Urothelium cell line (cell line): Measurements from ENCODE around the gene RAPGEF5.

ENCODE experiments used
- DNase-seq: peaks from one replicate; pipeline ENCODE4 v3.0.0; 2011; ENCODE audit warnings: low spot score, mixed read lengths
- FAIRE-seq: peaks from 2 replicates; lab custom pipeline; 2011; peaks lifted over from hg19 to GRCh38; lab: Jason Lieb, UNC

The RAPGEF5 gene, protein sequence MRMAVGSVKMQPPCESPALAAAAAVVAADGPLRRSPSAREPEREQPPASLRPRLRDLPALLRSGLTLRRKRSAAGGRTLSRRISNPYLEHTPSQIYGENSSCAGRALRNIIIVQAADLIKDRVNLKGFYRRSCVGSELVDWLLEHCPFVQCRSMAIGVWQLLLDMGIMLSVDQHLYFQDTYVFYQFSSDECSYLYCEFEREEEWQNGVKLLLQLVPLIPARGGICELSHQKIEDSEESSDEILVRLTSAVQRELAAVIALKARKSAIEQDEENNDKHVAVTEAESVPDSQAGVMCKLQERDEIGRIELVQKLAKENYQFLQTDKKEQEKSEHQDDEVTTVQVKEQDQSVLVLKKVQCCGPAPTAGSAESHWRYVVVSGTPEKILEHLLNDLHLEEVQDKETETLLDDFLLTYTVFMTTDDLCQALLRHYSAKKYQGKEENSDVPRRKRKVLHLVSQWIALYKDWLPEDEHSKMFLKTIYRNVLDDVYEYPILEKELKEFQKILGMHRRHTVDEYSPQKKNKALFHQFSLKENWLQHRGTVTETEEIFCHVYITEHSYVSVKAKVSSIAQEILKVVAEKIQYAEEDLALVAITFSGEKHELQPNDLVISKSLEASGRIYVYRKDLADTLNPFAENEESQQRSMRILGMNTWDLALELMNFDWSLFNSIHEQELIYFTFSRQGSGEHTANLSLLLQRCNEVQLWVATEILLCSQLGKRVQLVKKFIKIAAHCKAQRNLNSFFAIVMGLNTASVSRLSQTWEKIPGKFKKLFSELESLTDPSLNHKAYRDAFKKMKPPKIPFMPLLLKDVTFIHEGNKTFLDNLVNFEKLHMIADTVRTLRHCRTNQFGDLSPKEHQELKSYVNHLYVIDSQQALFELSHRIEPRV

DNA sequence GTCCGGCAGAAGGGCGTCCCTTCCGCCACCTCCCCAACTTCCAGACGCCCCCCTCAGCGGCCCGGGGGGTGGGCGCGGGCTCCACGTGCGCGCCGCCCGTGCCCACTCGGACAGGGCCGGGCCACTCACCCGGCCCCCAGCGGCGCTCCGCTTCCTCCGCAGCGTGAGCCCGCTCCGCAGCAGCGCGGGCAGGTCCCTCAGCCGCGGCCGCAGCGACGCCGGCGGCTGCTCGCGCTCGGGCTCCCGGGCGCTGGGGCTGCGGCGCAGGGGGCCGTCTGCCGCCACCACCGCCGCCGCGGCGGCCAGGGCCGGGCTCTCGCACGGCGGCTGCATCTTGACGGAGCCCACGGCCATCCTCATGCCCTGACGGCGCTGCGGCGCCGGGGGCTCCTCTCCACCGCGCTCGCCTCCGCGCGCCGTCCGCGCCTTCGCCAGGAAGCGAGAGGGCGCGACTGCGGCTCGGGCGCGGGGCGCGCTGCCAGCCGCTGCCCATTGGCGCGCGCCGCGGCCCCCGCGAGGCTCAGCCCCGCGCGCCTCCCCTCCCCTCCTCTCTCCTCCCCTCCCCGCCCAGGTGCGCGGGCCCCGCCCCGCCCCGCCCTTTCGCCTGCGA is at the start of gene RAPGEF5:
TSS of gene RAPGEF5 (minus strand) at position 454 of the 610 bp plus-strand sequence. CDS start at position 360, 94 bp downstream.
- DNase-seq, result peak; percentile 78
- FAIRE-seq, result no peak

- no peak for FAIRE-seq
These were observed 49.8 kb upstream of the RAPGEF5 start for GRCh38 chr7:22406715-22407114.

DNA sequence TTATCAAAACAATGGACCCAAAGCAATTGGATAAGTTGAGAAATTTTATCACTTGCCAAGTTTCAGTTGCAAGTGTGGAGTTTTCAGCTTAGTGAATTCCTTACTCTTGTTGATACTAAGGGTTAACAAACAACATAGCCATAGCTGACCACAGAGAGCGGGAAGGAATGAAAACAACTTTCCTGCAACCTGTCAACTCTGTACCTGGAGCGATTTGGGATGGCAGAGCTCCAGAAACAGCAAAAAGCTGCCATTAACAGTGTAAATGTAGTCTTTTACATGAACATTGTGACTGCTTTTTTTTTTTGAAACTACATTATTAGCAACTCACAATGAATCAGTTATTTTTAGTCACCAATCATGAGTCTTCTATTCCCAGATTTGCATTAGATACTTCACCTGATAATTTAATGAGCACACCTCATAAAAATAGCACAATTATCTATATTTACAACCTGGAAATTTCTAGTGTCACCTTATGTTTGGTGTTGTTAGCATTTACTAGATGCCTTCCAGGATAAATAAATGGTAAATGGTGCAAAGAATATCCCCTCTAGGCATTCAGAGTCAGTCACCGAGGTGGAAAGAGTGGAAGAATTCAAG is 47.6 kb upstream of the RAPGEF5 start:
- FAIRE-seq (no peak), DNase-seq (no peak)

More at GRCh38 chr7:22406715-22407114, 49.8 kb upstream of the RAPGEF5 start:
- no peak for DNase-seq

GRCh38 chr7:22403344-22403743 is 46.4 kb upstream of the RAPGEF5 start:
- no peak for DNase-seq
- no peak for FAIRE-seq

- no peak for FAIRE-seq
- no peak for DNase-seq
These were observed 45.3 kb upstream of the RAPGEF5 start for GRCh38 chr7:22402250-22402649.

GRCh38 chr7:22400936-22401553 is 44.1 kb upstream of the RAPGEF5 start:
- DNase-seq (no peak), FAIRE-seq (no peak)

GRCh38 chr7:22400150-22400814 is 43.3 kb upstream of the RAPGEF5 start:
- no peak for FAIRE-seq
- no peak for DNase-seq

- FAIRE-seq (no peak), DNase-seq (no peak)
These were observed 42.6 kb upstream of the RAPGEF5 start for GRCh38 chr7:22399546-22399945.

DNA sequence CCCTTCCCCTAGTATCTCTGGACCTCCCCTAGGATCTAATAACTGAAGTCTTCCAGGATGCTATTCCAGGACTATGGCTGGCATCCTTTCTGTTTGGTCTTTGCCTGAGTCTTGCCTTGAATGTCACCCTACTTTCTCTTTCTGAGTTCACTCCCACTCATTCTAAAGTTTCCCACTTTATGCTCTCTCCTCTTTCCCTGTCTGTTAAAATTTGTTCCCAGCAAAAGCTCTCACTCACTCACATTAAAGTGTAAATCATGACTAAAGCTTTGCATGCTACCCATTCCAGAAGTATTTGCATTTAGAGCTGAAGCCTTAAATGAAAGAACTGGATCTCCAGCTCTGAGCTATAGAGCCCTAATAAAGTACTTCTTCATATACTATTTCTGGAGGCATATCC is 42.1 kb upstream of the RAPGEF5 start:
- DNase-seq (no peak), FAIRE-seq (no peak)

DNA sequence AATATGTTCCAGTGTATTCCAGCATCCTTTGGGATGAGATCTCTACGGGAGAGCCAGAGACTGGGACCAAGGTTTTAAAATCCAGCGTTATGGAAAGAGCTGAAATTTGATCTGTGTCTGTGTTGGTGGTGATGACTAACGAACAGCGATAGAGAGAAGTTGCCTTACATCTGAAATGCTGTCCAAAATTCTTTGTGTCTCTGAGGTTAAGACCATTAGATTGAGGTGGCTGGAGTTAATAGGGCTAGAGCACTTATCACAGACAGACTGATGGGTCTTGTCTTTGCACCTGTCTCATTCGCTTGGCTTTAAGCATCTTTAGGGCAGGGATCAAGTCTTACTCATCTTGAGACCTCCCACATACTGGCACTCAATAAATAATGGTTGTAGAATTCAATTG is 41.0 kb upstream of the RAPGEF5 start:
- FAIRE-seq (no peak), DNase-seq (no peak)

GRCh38 chr7:22395222-22395621 is 38.3 kb upstream of the RAPGEF5 start:
- no peak for DNase-seq
- FAIRE-seq, result no peak

DNA sequence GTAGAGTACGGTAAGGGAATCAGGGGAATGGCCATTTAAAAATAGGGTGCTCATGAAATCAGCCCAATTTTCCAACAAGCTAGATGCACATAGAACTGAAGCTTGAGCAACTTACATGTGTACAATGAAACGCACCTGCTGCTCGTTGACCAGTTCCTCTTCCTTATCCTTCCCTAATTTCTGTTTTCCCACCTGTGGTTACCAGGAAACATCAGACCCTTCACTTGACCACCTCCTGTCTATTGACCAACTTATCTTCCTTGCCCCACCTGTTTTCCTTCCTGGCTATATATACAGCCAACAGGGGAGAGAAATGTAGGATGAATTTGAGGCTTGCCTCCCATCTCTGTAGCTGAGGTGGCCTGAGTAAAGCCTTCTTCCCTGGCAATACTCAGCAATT is 37.8 kb upstream of the RAPGEF5 start:
- FAIRE-seq (no peak), DNase-seq (no peak)

- FAIRE-seq, result no peak
- no peak for DNase-seq
These were observed 37.2 kb upstream of the RAPGEF5 start for GRCh38 chr7:22393913-22394729.

GRCh38 chr7:22390516-22390915 is 33.6 kb upstream of the RAPGEF5 start:
- DNase-seq (no peak), FAIRE-seq (no peak)

- no peak for DNase-seq
- no peak for FAIRE-seq
These were observed 32.9 kb upstream of the RAPGEF5 start for GRCh38 chr7:22389892-22390291.

- no peak for DNase-seq
- FAIRE-seq, result no peak
These were observed 30.6 kb upstream of the RAPGEF5 start for GRCh38 chr7:22387583-22387982.

GRCh38 chr7:22386865-22387264 is 29.9 kb upstream of the RAPGEF5 start:
- DNase-seq (no peak), FAIRE-seq (no peak)

GRCh38 chr7:22386206-22386858 is 29.4 kb upstream of the RAPGEF5 start:
- FAIRE-seq (no peak), DNase-seq (no peak)

DNA sequence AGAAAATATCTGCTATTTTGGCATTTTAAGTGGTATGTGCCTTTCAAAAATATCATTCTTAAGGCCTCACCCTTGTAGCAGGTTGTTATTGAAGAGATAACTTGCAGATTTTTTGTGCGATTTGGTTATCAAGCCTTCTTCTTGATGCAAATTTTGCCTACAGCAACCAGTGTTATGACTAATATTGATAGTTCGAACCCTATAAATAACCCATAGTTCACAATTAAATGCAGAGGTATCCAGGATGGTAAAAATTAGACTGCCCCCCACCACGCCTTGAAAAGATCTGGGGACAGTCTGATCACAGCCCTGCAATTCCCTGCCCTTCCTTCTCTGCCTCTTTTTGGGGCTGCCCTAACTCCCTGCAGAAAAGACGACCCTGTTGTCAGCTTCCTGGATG is 28.4 kb upstream of the RAPGEF5 start:
- DNase-seq (no peak), FAIRE-seq (no peak)
